Measurements from ENCODE around the gene TBC1D14. TPM values are rescaled to one million over a fixed set of nuclear protein-coding genes. Genes with fewer than 3 reads are reported as not detected.

Gene TBC1D14
- total and polyA plus RNA-seq, 10 of the 15 experiments (the other 5 are each of a cell fraction or from before 2014, with no cell fraction given) = 0.87 to 39.3 (median 30.1) TPM

DNA sequence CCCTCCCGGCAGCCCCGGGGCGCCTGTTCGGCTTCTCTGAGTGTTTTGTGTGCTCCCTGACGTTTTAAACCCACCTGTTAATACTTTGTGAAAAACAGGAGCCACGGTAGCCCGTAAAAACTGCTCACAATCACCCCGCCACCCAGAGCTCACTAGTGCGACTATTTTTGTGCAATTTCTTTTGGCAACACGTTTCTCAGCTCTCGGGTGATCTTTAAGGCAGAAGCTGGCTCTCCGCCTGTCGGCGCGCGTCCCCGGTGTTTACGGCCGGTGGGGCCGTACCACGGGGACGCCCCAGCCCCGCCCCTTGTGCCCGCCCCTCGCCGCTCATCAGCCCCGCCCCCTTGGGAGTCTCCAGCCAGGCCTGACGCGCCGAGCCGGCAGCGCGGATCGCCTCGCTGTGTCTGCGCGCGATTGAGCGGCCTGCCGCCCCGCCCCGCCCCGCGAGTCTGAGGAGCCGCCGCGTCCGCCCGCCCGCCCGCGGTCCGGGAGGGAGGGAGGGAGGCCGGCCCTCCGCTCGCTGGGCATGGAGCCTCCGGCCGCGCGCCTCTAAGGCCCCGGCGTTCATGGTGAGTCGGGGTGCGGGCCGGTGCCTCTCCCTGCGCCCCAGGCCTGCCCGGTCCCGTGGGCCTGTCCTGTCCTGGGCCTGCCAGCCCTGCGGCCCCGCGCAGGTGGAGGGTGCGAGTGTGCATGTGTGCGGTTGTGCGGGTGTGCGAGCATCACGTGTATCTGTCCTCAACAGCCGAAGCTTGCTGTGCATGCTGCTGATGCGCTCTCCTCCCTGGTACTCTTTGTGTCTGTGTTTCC is 77.4 kb downstream of the TBC1D14 start (continued):
- TF ChIP-seq CHD1 (IDR thresholded peaks at IDR 0.05; ENCODE audit: low read depth, low read length) = no peak
- no peak; the same call in 2 of the 3 replicates for TF ChIP-seq POU2F2 (IDR thresholded peaks at IDR 0.05; ENCODE audit: borderline replicate concordance, low read depth, low read length)
- peak; percentile 15; the same call in 1 of the 2 replicates for TF ChIP-seq CHD2 (IDR thresholded peaks at IDR 0.05; ENCODE audit: borderline replicate concordance, low read depth, low read length)
- peak; percentile 53; the same call in 1 of the 2 replicates for TF ChIP-seq GATAD2B (conservative IDR thresholded peaks at IDR 0.05; ENCODE audit: low read depth)
- no peak for TF ChIP-seq EED (IDR thresholded peaks at IDR 0.05; ENCODE audit: low read depth)
- no peak for TF ChIP-seq ZNF24 (IDR thresholded peaks at IDR 0.05)
- no peak for TF ChIP-seq REST (IDR thresholded peaks at IDR 0.05; ENCODE audit: low read depth, low read length)
- no peak for TF ChIP-seq MEF2A (IDR thresholded peaks at IDR 0.05; ENCODE audit: insufficient read depth, low read depth, low read length)
- TF ChIP-seq, protein P1, sequence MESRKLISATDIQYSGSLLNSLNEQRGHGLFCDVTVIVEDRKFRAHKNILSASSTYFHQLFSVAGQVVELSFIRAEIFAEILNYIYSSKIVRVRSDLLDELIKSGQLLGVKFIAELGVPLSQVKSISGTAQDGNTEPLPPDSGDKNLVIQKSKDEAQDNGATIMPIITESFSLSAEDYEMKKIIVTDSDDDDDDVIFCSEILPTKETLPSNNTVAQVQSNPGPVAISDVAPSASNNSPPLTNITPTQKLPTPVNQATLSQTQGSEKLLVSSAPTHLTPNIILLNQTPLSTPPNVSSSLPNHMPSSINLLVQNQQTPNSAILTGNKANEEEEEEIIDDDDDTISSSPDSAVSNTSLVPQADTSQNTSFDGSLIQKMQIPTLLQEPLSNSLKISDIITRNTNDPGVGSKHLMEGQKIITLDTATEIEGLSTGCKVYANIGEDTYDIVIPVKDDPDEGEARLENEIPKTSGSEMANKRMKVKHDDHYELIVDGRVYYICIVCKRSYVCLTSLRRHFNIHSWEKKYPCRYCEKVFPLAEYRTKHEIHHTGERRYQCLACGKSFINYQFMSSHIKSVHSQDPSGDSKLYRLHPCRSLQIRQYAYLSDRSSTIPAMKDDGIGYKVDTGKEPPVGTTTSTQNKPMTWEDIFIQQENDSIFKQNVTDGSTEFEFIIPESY (IDR thresholded peaks at IDR 0.05) = no peak
- TF ChIP-seq, protein P2, sequence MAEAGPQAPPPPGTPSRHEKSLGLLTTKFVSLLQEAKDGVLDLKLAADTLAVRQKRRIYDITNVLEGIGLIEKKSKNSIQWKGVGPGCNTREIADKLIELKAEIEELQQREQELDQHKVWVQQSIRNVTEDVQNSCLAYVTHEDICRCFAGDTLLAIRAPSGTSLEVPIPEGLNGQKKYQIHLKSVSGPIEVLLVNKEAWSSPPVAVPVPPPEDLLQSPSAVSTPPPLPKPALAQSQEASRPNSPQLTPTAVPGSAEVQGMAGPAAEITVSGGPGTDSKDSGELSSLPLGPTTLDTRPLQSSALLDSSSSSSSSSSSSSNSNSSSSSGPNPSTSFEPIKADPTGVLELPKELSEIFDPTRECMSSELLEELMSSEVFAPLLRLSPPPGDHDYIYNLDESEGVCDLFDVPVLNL (IDR thresholded peaks at IDR 0.05; ENCODE audit: low read depth, low read length) = no peak
- TF ChIP-seq, protein P3, sequence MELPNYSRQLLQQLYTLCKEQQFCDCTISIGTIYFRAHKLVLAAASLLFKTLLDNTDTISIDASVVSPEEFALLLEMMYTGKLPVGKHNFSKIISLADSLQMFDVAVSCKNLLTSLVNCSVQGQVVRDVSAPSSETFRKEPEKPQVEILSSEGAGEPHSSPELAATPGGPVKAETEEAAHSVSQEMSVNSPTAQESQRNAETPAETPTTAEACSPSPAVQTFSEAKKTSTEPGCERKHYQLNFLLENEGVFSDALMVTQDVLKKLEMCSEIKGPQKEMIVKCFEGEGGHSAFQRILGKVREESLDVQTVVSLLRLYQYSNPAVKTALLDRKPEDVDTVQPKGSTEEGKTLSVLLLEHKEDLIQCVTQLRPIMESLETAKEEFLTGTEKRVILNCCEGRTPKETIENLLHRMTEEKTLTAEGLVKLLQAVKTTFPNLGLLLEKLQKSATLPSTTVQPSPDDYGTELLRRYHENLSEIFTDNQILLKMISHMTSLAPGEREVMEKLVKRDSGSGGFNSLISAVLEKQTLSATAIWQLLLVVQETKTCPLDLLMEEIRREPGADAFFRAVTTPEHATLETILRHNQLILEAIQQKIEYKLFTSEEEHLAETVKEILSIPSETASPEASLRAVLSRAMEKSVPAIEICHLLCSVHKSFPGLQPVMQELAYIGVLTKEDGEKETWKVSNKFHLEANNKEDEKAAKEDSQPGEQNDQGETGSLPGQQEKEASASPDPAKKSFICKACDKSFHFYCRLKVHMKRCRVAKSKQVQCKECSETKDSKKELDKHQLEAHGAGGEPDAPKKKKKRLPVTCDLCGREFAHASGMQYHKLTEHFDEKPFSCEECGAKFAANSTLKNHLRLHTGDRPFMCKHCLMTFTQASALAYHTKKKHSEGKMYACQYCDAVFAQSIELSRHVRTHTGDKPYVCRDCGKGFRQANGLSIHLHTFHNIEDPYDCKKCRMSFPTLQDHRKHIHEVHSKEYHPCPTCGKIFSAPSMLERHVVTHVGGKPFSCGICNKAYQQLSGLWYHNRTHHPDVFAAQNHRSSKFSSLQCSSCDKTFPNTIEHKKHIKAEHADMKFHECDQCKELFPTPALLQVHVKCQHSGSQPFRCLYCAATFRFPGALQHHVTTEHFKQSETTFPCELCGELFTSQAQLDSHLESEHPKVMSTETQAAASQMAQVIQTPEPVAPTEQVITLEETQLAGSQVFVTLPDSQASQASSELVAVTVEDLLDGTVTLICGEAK (IDR thresholded peaks at IDR 0.05; ENCODE audit: borderline replicate concordance) = no peak
- TF ChIP-seq NR2C1 (IDR thresholded peaks at IDR 0.05) = no peak; the same call in 1 of the 2 replicates
- peak; percentile 60 for TF ChIP-seq FOXK2 (IDR thresholded peaks at IDR 0.05)
- TF ChIP-seq, protein P4, sequence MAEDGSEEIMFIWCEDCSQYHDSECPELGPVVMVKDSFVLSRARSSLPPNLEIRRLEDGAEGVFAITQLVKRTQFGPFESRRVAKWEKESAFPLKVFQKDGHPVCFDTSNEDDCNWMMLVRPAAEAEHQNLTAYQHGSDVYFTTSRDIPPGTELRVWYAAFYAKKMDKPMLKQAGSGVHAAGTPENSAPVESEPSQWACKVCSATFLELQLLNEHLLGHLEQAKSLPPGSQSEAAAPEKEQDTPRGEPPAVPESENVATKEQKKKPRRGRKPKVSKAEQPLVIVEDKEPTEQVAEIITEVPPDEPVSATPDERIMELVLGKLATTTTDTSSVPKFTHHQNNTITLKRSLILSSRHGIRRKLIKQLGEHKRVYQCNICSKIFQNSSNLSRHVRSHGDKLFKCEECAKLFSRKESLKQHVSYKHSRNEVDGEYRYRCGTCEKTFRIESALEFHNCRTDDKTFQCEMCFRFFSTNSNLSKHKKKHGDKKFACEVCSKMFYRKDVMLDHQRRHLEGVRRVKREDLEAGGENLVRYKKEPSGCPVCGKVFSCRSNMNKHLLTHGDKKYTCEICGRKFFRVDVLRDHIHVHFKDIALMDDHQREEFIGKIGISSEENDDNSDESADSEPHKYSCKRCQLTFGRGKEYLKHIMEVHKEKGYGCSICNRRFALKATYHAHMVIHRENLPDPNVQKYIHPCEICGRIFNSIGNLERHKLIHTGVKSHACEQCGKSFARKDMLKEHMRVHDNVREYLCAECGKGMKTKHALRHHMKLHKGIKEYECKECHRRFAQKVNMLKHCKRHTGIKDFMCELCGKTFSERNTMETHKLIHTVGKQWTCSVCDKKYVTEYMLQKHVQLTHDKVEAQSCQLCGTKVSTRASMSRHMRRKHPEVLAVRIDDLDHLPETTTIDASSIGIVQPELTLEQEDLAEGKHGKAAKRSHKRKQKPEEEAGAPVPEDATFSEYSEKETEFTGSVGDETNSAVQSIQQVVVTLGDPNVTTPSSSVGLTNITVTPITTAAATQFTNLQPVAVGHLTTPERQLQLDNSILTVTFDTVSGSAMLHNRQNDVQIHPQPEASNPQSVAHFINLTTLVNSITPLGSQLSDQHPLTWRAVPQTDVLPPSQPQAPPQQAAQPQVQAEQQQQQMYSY (CRISPR knock-in tag; IDR thresholded peaks at IDR 0.05) = no peak
